Activated CD8-positive, alpha-beta T cell treated with anti-CD3 and anti-CD28 coated beads for 36 hours (primary cell): Measurements from ENCODE around the gene TAS2R31. TPM values are rescaled to one million over a fixed set of nuclear protein-coding genes. Genes with fewer than 3 reads are reported as not detected.

Experiments
- ATAC-seq: fragments of 200-7000 bp; cut with Tn5 transposase; one replicate; pipeline ENCODE4 v1.10.0; 2021; ENCODE audit warnings: mild to moderate bottlenecking, moderate library complexity
- CTCF ChIA-PET: fragments of 350-600 bp; sonication (Branson Sonifier 250); formaldehyde crosslinking; loops from one replicate; lab custom pipeline; 2021; ENCODE audit warnings: antibody characterized with exemption; lab: Charles Lee
- POLR2A ChIA-PET: fragments of 350-600 bp; sonication (Branson Sonifier 250); formaldehyde crosslinking; loops from one replicate; lab custom pipeline; 2021; ENCODE audit warnings: antibody characterized with exemption; lab: Charles Lee
- DNase-seq: peaks from one replicate; pipeline ENCODE4 v3.0.0-alpha.2; 2020
- H3K27ac Mint-ChIP-seq: one replicate; pipeline ENCODE4 v1.8.0; 2021; ENCODE audit warnings: mild to moderate bottlenecking, mixed read lengths
- H3K27me3 Mint-ChIP-seq: one replicate; pipeline ENCODE4 v1.8.0; 2021; ENCODE audit warnings: mixed read lengths
- H3K36me3 Mint-ChIP-seq: one replicate; pipeline ENCODE4 v1.8.0; 2021; ENCODE audit warnings: low read depth, mixed read lengths
- H3K4me1 Mint-ChIP-seq: one replicate; pipeline ENCODE4 v1.8.0; 2021; ENCODE audit warnings: low read depth, mixed read lengths
- H3K4me3 Mint-ChIP-seq: one replicate; pipeline ENCODE4 v1.8.0; 2021; ENCODE audit warnings: mild to moderate bottlenecking, moderate library complexity, mixed read lengths
- H3K9me3 Mint-ChIP-seq: one replicate; pipeline ENCODE4 v1.8.0; 2021; ENCODE audit warnings: mixed read lengths
- intact Hi-C: fragments of 100-400 bp; cut with micrococcal nuclease; formaldehyde crosslinking; loops from one replicate; pipeline ENCODE4 v1.10.0; 2022
- total RNA-seq, 2 experiments: library from RNA; stranded (reverse); gene quantifications; one replicate each; pipeline ENCODE4 v1.2.3, GENCODE V29; 2021
- TF ChIP-seq, protein P1 (sequence below): fragments of 200-600 bp; IDR thresholded peaks from one replicate; pipeline ENCODE4 v1.8.0; 2022; ENCODE audit warnings: antibody characterized with exemption, mild to moderate bottlenecking

Gene TAS2R31
- total RNA-seq, 2 experiments from 2014 or later: 1.2 to 1.5 TPM

DNA sequence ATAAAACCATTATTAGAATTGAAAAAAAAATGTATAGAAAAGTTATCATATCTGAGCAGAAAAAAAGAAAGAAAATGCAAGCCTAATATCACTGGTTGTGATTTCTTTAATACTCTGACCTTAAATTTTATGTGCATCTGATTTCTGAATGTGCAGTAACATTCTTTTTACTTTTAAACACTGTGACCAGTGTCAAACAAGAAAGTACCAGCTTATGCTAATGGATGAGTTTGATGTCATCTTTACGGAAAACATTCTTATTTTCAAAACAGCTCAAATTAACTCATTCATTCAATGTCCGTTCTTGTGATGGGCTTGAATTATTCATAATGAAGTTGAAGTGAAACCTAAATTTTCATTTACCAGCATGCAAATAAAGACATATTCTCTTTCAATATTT is 44.4 kb downstream of the TAS2R31 start, which contains the start of gene TAS2R50:
TAS2R50 (minus strand) TSS at position 101 of the 400 bp plus-strand sequence; CDS start at position 49, 52 bp downstream.
- no peak within 1 kb of the TSS for H3K27ac Mint-ChIP-seq
- peaks cover 12% of the 10 kb centered on the region for H3K27me3 Mint-ChIP-seq
- intact Hi-C loops: no loop called here
- no peak for ATAC-seq
- ChIA-PET POLR2A (no interaction called here), CTCF (no interaction called here)
- peaks cover 6% of the 10 kb centered on the region for H3K9me3 Mint-ChIP-seq
- TF ChIP-seq, protein P1, sequence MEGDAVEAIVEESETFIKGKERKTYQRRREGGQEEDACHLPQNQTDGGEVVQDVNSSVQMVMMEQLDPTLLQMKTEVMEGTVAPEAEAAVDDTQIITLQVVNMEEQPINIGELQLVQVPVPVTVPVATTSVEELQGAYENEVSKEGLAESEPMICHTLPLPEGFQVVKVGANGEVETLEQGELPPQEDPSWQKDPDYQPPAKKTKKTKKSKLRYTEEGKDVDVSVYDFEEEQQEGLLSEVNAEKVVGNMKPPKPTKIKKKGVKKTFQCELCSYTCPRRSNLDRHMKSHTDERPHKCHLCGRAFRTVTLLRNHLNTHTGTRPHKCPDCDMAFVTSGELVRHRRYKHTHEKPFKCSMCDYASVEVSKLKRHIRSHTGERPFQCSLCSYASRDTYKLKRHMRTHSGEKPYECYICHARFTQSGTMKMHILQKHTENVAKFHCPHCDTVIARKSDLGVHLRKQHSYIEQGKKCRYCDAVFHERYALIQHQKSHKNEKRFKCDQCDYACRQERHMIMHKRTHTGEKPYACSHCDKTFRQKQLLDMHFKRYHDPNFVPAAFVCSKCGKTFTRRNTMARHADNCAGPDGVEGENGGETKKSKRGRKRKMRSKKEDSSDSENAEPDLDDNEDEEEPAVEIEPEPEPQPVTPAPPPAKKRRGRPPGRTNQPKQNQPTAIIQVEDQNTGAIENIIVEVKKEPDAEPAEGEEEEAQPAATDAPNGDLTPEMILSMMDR: no peak
- H3K36me3 Mint-ChIP-seq: peaks cover 16% of the 10 kb centered on the region
- no peak for DNase-seq
- H3K4me3 Mint-ChIP-seq: no peak within 1 kb of the TSS
- H3K4me1 Mint-ChIP-seq: peaks cover 30% of the 10 kb centered on the region

DNA sequence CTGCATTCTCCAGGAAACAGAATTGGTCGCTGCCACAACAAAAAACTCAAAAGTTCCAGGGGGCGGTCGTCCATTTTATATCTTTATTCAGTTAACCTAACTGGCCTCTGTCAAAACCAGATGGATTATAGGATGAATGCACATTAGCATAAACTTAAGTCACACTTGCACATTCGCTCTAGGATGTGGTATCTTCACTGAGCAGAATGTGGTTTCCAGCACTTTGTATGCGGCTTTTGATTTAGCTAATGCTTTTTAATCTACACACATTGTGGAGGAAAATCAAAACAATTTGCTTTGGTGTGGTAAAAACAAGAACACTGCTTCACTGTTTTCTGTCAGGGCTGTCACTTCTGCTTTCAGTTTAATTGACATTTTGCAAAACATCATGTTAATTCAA is 49.0 kb downstream of the TAS2R31 start:
- intact Hi-C loops: no loop called here
- CTCF ChIA-PET: interaction anchor here (1.0 kb wide), 1 partner anchor 504 kb away, joined by 3 read pairs; no protein-coding TSS in a partner anchor
- Mint-ChIP-seq H3K36me3 (peaks cover 6% of the 10 kb centered on the region), H3K27me3 (peaks cover 26% of the 10 kb centered on the region), H3K27ac (no peak overlapping the region), H3K4me3 (no peak overlapping the region), H3K9me3 (no peaks in the 10 kb centered on the region), H3K4me1 (peaks cover 36% of the 10 kb centered on the region)
- ATAC-seq (peak; percentile 88), DNase-seq (peak; percentile 68)
- POLR2A ChIA-PET: no interaction called here
- TF ChIP-seq, protein P1: no peak

Other genes with a start within 250 kb of the TAS2R31 start
- not detected for gene TAS2R7, start 228.8 kb downstream of the TAS2R31 start, total RNA-seq
- not detected for gene TAS2R8, start 224.1 kb downstream of the TAS2R31 start, total RNA-seq
- gene TAS2R9, start 221.2 kb downstream of the TAS2R31 start, total RNA-seq: not detected
- not detected for gene TAS2R10, start 205.0 kb downstream of the TAS2R31 start, total RNA-seq
- 1 to 10 TPM in 1 of 2 experiments, under 1 TPM in 1; 0.69 to 3.2 TPM for gene PRR4, start 181.9 kb downstream of the TAS2R31 start, total RNA-seq
- gene PRH1, start 147.2 kb downstream of the TAS2R31 start, total RNA-seq: 10 to 100 TPM in 1 of 2 experiments, 1 to 10 TPM in 1; 8.1 to 12.0 TPM
- gene TAS2R13, start 121.8 kb downstream of the TAS2R31 start, total RNA-seq: under 1 TPM; 0.31 to 0.36 TPM
- gene PRH2, start 102.2 kb downstream of the TAS2R31 start, total RNA-seq: not detected
- 1 to 10 TPM in 1 of 2 experiments, under 1 TPM in 1; 0.97 to 1.0 TPM for gene TAS2R14, start 92.1 kb downstream of the TAS2R31 start, total RNA-seq
- under 1 TPM in 1 of 2 experiments, not detected in 1; 0.63 TPM for gene TAS2R50, start 44.5 kb downstream of the TAS2R31 start, total RNA-seq
- gene TAS2R20, start 33.1 kb downstream of the TAS2R31 start, total RNA-seq: 1 to 10 TPM in 1 of 2 experiments, under 1 TPM in 1; 0.81 to 1.6 TPM
- 1 to 10 TPM; 1.4 to 1.5 TPM for gene TAS2R19, start 8.8 kb downstream of the TAS2R31 start, total RNA-seq
- 1 to 10 TPM in 1 of 2 experiments, under 1 TPM in 1; 0.45 to 1.3 TPM for gene TAS2R46, start 30.9 kb upstream of the TAS2R31 start, total RNA-seq
- under 1 TPM; 0.31 to 0.34 TPM for gene TAS2R43, start 60.9 kb upstream of the TAS2R31 start, total RNA-seq
- gene TAS2R30, start 103.2 kb upstream of the TAS2R31 start, total RNA-seq: 1 to 10 TPM; 1.4 to 2.3 TPM
- 1 to 10 TPM; 7.9 TPM for gene SMIM10L1, start 139.8 kb upstream of the TAS2R31 start, total RNA-seq
- gene TAS2R42, start 155.5 kb upstream of the TAS2R31 start, total RNA-seq: not detected
- gene PRB3, start 238.3 kb upstream of the TAS2R31 start, total RNA-seq: not detected